Testis (tissue), 3 donors: ENCODE results near the gene CGB2. TPM values are rescaled to one million over a fixed set of nuclear protein-coding genes. Genes with fewer than 3 reads are reported as not detected.

Source experiments
- DNase-seq: peaks from one replicate; pipeline ENCODE4 v3.0.0-alpha.2; 2019
- H3K27ac ChIP-seq, 2 donors: fragments of 200-600 bp; sonication (generic); one replicate each; pipeline ENCODE4 v1.5.1; 2019
- H3K27me3 ChIP-seq: fragments of 200-600 bp; sonication (generic); one replicate; pipeline ENCODE4 v1.5.1; 2019
- H3K36me3 ChIP-seq: fragments of 200-600 bp; sonication (generic); one replicate; pipeline ENCODE4 v1.5.1; 2017; ENCODE audit warnings: low read depth; ENCODE audit errors: missing control alignments
- H3K4me1 ChIP-seq: fragments of 200-600 bp; sonication (generic); one replicate; pipeline ENCODE4 v1.5.1; 2019
- H3K4me3 ChIP-seq, 2 donors: fragments of 200-600 bp; sonication (generic); one replicate each; pipeline ENCODE4 v1.5.1; 2017 to 2019
- H3K9me3 ChIP-seq: fragments of 200-600 bp; sonication (generic); one replicate; pipeline ENCODE4 v1.5.1; 2017
- CTCF ChIP-seq, 3 experiments: fragments of 450-650 bp in 2 of 3; fragments of 200-600 bp in 1 of 3; sonication (generic) in 1 of 3; IDR thresholded peaks; one replicate each; pipeline ENCODE4 v1.5.1; 2016 to 2019; ENCODE audit warnings: antibody characterized with exemption in 3 of 3, mild to moderate bottlenecking in 2 of 3, moderate library complexity in 1 of 3
- POLR2A ChIP-seq: fragments of 450-650 bp; IDR thresholded peaks from one replicate; pipeline ENCODE4 v1.6.1; 2017; ENCODE audit warnings: antibody characterized with exemption, mild to moderate bottlenecking, moderate library complexity
- WGBS, 2 donors: methylation state at CpG; one replicate each; pipeline ENCODE4 v1.1.5; 2018; 5-methylcytosine and 5-hydroxymethylcytosine counted together
- intact Hi-C: fragments of 100-400 bp; cut with DNase I; formaldehyde crosslinking; loops from one replicate; pipeline ENCODE4 v1.15.1; 2023; ENCODE audit warnings: low total_unique reads
- polyA plus RNA-seq: library from polyadenylated mRNA; stranded (reverse); fragments of 350-450 nt; fragmentation: Illumina TruSeq; extraction: RNeasy Lipid Tissue Mini Kit (QIAGEN cat#74804); gene quantifications from one replicate; pipeline ENCODE4 v1.2.3, GENCODE V29; 2014; ENCODE audit warnings: low read depth, low replicate concordance; ENCODE audit not compliant: insufficient read depth
- total RNA-seq, 2 donors: library from RNA; depleted of rRNA; stranded (reverse); fragments of >200 nt; gene quantifications; one replicate each; pipeline ENCODE4 v1.2.3, GENCODE V29; 2016

Gene CGB2
- total and polyA plus RNA-seq, 3 donors from 2014 or later = 0.99 to 3.6 (median 2.5) TPM

- H3K4me1 ChIP-seq = no peaks in the 10 kb centered on the region
- no peak overlapping the region for H3K27ac ChIP-seq
- H3K9me3 ChIP-seq = no peaks in the 10 kb centered on the region
- no peak for DNase-seq
- TF ChIP-seq POLR2A (no peak), CTCF (IDR thresholded peaks at IDR 0.05) (no peak)
- WGBS, 2 donors = 88 to 91% methylated on average over 7 of the region's 7 CpGs
- no peak overlapping the region for H3K4me3 ChIP-seq
- H3K36me3 ChIP-seq = no peaks in the 10 kb centered on the region
- intact Hi-C loops = no loop called here
- no peaks in the 10 kb centered on the region for H3K27me3 ChIP-seq
Observed at GRCh38 chr19:49004964-49005614, 26.6 kb upstream of the CGB2 start.

DNA sequence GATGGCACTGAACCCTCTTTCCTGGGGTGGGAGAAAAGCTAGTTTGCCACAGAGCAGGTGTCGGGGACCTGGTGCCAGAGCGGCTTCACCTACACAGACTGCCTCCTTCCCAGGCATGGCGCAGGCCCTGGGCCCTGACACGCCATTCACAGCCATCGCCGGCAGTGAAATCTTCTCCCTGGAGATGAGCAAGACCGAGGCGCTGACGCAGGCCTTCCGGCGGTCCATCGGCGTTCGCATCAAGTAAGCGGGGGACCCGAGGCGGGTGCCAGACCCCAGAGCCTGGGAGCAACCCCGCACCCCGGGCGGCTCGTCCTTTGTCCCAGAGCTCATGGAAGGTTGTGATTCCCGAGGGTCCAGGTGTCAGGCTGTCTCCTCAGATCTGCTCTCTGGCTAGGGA, 24.8 kb upstream of the CGB2 start:
- intact Hi-C loops = no loop called here
- no peaks in the 10 kb centered on the region for H3K4me1 ChIP-seq
- no peak for DNase-seq
- WGBS, 2 donors = 96 to 98% methylated on average over 22 of the region's 22 CpGs
- H3K36me3 ChIP-seq = no peaks in the 10 kb centered on the region
- no peak overlapping the region for H3K27ac ChIP-seq
- no peak for TF ChIP-seq CTCF (IDR thresholded peaks at IDR 0.05)
- TF ChIP-seq POLR2A = no peak
- no peaks in the 10 kb centered on the region for H3K27me3 ChIP-seq
- H3K4me3 ChIP-seq = no peak overlapping the region
- H3K9me3 ChIP-seq = no peaks in the 10 kb centered on the region

DNA sequence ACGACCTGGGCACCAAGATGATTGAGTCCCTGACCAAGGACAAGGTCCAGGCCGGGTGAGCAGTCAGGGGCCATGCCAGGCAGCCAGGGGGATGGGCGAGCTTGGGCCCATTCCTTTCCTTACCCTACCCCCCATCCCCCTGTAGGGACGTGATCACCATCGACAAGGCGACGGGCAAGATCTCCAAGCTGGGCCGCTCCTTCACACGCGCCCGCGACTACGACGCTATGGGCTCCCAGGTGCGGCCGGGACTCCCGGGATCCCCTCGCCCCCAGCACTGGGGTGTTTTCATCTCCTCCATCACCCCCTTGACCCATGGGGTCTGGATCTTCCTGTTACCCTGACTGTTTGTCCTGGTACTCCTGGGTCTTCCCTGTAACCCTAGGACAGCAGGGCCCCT, 21.9 kb upstream of the CGB2 start:
- WGBS, 2 donors = 96 to 98% methylated on average over 8 to 18 of the region's 18 CpGs
- TF ChIP-seq CTCF (IDR thresholded peaks at IDR 0.05) = no peak
- no peak for TF ChIP-seq POLR2A
- Histone ChIP-seq H3K27me3 (no peaks in the 10 kb centered on the region), H3K4me3 (no peak overlapping the region), H3K9me3 (no peaks in the 10 kb centered on the region), H3K4me1 (no peaks in the 10 kb centered on the region), H3K36me3 (no peaks in the 10 kb centered on the region), H3K27ac (no peak overlapping the region)
- intact Hi-C loops = no loop called here
- DNase-seq = no peak

- Histone ChIP-seq H3K27ac (no peak overlapping the region), H3K9me3 (no peaks in the 10 kb centered on the region), H3K27me3 (no peaks in the 10 kb centered on the region), H3K4me3 (no peak overlapping the region), H3K4me1 (no peaks in the 10 kb centered on the region), H3K36me3 (no peaks in the 10 kb centered on the region)
- DNase-seq = no peak
- 86 to 93% methylated on average over 13 to 18 of the region's 18 CpGs for WGBS, 2 donors
- intact Hi-C loops = no loop called here
- TF ChIP-seq CTCF (IDR thresholded peaks at IDR 0.05) (no peak), POLR2A (no peak)
Observed at GRCh38 chr19:49010453-49010852, 21.2 kb upstream of the CGB2 start.

DNA sequence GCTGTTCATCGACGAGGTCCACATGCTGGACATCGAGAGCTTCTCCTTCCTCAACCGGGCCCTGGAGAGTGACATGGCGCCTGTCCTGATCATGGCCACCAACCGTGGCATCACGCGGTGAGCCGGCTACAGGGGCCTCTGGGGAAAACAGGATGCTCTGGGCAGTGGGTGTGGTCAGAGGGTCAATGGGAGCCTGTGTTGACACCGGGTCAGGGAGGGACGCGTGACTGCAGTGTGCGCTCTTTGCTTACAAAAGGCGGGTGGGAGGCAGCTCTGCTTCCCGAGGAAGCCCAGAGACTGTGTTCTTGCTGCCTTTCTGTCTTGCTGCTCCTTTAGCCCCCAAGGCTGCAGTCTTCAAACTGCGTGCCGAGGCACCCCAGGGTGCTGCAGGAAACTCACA, 20.5 kb upstream of the CGB2 start:
- no peak for DNase-seq
- WGBS, 2 donors = 93 to 97% methylated on average over 15 to 17 of the region's 17 CpGs
- no peak overlapping the region for H3K27ac ChIP-seq
- TF ChIP-seq POLR2A = no peak
- no peak for TF ChIP-seq CTCF (IDR thresholded peaks at IDR 0.05)
- H3K27me3 ChIP-seq = no peaks in the 10 kb centered on the region
- no peaks in the 10 kb centered on the region for H3K36me3 ChIP-seq
- H3K4me1 ChIP-seq = no peaks in the 10 kb centered on the region
- no peak overlapping the region for H3K4me3 ChIP-seq
- H3K9me3 ChIP-seq = no peaks in the 10 kb centered on the region
- intact Hi-C loops = no loop called here
